Activated CD4-positive, alpha-beta T cell treated with anti-CD3 and anti-CD28 coated beads, Interleukin-2, amount 50 U/mL, for 16 hours (primary cell): ENCODE results near the gene NELL1.

Experiments used
- DNase-seq: peaks from one replicate; pipeline ENCODE4 v3.0.0-alpha.2; 2020

Gene NELL1

GRCh38 chr11:21372672-21373071 is 703.3 kb downstream of the NELL1 start:
- no peak for DNase-seq

DNA sequence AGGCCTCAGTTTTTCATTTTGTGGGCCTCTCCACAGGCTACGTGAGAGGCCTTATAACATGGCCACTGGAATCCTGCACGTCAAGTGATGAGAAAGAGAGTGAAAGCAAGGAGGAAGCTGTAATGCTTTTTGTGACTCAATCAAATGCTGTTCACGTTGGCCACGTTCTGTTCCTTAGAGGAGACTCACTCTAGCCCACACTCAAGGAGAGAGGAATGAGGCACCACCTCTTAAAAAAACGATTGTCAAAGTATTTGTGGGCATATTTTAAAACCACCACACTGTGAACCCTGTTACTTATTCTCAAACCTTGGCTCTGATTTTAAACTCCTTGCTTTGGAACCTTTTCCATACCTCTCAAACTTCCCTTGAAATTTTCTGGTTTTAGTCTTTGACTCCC is 705.0 kb downstream of the NELL1 start:
- no peak for DNase-seq

DNA sequence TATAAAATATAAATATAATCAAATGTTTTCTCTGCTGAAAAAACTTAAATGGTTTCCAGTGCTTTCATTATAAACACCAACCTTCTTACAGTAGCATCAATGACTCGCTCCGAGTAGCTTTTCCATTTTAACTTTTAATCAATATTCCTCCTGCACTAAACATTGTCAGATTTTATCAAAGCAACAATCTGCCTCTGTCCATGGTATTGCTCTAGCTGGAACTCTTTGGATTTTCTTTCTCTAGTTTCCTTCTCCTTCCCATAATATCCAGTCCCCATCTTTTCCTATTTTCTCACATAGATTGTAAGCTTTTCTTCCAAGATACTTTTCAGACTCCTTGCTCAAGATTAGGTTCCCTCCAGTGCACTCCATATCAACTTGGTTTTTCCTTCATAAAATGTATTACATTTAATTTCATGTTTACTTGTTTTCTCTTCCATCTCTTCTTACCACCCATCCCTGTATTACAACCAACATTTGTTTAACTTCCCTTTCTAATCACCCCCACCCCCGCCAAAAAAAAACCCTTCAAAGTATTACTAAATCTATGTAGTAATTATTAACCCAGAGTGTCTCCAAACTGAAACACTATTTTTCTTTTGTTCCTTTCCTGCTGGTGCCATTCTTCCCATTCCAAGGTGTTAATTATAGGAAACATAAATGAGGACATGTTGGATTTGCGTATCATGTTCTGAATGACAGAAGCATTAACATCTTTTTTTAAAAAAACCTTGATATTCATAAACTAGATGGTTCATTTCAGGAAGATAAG is 716.5 kb downstream of the NELL1 start:
- DNase-seq: no peak

DNA sequence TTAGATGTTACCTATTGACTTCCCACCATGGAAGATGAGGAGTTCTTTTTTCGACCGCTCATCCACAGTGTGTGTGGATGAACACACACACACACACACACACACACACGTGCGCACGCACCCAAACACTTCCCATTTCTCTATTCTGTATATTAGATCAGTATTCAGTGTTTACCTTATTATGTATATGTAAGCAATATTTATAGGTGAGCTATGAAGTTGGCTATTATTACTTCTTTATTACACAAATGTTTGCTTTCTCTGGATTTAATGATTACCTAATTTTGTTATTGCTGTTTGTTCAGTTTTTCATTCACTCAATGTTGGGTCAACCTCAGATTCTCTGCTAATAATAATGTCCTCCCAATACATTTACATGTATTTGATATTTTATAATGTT is 721.0 kb downstream of the NELL1 start:
- DNase-seq: no peak

DNA sequence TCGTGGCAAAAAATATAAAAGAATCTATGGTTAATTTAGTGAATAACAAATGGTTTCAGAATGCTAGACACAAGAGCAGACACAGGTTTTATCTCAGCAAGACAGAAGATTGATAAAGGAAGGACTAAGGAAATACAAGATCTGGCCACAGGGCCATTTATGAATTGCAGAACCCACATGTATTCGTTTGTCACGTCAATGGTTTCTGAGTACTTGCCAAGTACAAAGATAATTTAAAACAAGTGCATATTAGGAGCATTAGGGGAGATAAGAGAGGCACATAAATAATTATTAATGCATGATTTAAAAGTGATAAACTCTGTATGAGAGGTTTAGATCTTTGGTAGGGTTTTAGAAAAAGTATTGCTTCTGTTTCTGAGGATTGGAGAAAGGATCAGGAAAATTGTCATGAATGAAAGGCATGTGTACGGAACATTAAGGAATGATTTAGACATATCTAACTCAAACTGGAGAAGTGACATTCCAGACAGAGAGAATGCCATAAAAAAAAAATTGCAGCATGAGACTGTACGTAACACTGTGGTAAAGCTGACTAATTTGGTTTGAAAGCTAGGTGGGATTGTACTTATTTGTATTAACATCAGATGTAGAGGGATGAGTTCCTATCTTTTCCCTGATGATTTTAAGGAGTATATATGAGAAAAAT is 727.1 kb downstream of the NELL1 start:
- DNase-seq: no peak

DNA sequence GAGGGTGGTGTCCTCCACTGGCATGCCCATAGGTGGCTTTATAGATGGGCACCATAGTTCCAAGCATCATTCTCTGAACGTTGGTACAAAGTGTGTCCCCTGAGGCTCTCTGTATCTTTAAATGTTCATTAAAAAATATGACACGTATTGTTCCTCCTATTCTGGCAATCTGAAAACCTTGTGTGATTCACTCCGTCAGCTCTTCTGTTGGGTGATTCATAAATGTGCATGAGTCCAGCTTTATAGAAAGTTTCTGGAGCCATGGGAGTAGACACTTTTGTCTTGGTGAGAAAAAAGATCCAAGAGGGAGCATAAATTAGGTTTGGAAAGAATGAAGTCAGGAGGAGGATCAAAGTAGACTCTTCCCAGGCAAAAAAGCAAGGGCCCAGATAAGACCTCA is 728.8 kb downstream of the NELL1 start:
- DNase-seq: no peak

DNA sequence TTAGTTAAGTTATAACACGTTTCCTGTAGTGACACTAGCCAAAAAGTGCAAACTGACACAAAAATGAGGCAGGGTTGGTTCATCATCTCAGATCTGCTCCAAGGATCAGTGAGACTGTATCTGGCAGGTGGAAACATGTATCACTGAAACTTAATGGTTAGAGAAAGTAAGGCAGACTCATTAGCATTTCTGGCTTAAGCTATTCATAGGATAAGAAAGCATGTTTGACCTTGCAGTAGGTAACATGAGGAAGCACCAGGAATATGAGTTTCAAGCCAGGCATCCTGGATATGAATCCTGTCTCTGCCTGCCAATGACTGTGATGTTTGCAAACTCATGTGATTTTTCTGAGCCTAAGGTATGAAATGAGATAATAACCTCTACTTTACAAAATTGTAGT is 732.1 kb downstream of the NELL1 start:
- DNase-seq: no peak

DNA sequence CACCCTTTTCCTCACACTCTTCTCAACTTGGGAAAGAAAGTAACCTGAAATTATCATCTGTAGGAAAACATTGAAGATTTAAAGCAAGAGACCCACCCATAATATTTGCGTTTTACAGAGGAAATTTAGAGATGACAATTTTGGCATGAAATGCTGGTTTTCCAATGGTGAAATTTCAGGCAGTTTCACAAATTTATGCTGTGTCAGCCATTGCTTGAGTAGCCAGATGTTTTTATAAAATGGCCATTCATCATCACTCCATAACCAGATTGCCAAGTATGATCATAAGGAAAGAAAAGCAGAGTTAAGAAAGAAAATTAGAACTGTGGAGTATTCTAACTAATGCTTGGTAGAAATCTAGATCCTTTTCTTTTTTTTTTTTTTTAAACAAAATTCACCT is 732.9 kb downstream of the NELL1 start:
- DNase-seq: no peak

DNA sequence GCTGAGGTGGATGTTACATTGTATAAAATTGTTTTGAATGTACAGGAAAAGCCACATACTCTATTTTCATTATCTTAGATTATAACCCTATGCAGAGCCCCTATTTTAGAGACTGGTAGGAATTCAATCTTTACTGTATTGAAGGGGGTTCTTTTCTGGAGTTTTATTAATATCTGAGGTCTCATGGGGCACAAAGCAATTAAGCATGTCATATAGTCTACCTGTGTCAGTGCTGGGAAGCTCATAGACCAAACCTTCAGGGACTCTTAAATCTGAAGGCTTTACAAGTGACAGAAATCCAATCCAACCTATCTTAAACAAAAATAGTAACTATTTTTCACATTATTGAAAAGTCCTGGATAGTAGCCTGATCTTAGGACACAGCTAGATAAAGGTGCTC is 733.7 kb downstream of the NELL1 start:
- DNase-seq: no peak

- DNase-seq: no peak
Observed at GRCh38 chr11:21405422-21405821, 736.0 kb downstream of the NELL1 start.

- no peak for DNase-seq
Observed at GRCh38 chr11:21410513-21410912, 741.1 kb downstream of the NELL1 start.

GRCh38 chr11:21411104-21411503 is 741.7 kb downstream of the NELL1 start:
- peak; percentile 17 for DNase-seq

- no peak for DNase-seq
Observed at GRCh38 chr11:21411597-21411996, 742.2 kb downstream of the NELL1 start.

DNA sequence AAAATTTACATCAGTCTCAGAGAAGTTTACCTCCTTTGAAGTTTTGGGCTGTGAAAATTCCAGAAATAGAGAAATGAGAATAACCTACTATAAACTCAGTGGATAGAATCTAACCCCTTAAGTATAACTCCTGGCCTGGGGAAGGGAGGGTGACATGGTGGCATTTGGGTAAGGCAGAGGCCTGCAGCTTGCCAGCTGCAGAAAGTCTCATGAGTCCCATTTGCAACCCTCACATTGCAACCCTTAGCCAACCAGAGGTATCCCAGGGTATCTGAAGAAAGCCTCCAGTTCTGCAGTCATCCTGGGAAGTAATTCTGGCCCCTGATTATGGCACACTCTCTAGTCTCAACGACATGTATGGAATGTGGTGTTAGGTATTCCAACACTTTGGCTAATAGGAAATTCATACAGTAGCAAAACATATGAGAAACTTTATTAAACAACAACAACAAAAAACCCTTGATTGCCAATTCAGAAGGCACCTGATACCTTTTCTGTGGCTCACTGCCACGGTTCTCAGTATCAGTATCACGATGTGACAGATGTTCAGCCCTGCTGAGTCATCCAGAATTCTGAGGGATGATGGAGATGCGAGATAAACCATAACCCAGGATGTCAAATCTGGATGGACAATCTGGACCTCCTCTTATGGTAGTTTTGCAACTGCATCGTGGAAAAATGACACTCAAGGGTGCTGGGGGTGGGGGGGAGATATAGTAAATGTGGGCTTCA is 743.4 kb downstream of the NELL1 start:
- DNase-seq: peak; percentile 6

- DNase-seq: no peak
Observed at GRCh38 chr11:21414953-21415352, 745.6 kb downstream of the NELL1 start.

DNA sequence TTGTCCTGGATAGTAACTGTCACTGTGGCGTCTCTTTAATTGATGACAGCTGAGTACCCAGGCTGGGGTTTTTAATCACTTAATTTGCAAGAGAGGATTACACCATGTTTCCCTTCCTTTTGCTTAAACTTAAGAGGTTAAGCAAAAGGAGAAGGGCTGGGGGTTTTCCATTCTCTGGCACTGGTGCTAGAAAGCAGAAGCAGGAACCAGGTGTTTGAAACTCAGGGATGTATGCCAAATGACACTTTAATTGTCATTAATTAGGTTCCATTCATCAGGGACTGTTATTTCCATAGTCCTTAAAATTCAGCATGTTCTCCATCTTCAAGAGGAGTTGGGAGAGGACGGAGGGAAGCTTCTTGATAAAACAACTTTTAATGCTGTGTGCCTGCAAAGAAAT is 746.2 kb downstream of the NELL1 start:
- DNase-seq: no peak

- no peak for DNase-seq
Observed at GRCh38 chr11:21421711-21422329, 752.4 kb downstream of the NELL1 start.

- DNase-seq: no peak
Observed at GRCh38 chr11:21426931-21427330, 757.5 kb downstream of the NELL1 start.

GRCh38 chr11:21427726-21428125 is 758.3 kb downstream of the NELL1 start:
- no peak for DNase-seq

- DNase-seq: no peak
Observed at GRCh38 chr11:21428796-21429195, 759.4 kb downstream of the NELL1 start.

DNA sequence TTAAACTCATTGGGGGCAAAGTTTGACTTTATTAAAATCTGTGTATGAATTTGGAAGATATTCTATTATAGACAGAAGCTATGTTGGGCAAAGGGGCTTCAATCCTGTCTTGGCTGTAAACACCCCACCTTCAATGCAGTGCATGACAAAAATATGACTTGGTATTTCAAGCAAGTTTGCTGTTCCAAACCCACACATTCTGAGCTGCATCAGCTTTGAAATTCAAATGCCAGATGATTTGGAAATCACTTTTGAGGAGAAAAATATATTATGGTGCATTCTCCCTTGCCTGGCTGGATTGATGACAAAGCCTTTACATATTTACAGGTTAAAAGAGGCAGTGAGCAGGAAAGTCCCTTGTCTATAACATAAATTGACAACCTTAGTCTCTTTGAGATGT is 760.0 kb downstream of the NELL1 start:
- DNase-seq: no peak

DNA sequence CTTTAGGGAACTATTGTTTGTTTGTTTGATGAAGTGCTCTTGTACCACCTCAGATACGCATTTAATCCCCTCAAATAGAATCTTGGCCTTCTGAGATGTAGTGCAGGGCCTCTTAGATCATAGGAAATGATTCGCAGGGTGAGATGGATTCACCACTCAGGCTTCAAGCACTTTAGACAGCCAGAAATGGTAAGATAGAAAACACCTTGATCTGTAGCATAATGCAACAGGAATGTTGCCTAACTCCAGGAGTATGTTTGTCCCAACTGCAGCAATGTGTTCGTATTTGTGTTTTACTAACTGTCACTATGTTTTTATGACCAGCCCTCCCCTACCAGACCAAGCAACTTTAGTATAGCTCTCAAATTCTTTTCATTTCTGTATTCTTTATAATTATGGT is 761.2 kb downstream of the NELL1 start:
- no peak for DNase-seq

GRCh38 chr11:21446939-21447590 is 777.7 kb downstream of the NELL1 start:
- peak; percentile 0 for DNase-seq
